HG02981 (cell line): ENCODE measurements around the gene TAF3.

Experiments used
- ATAC-seq: cut with Tn5 transposase; IDR thresholded peaks from one replicate; pipeline ENCODE4 v1.9.1; 2021; ENCODE audit warnings: mild to moderate bottlenecking, moderate library complexity; ENCODE audit not compliant: unreplicated experiment

TAF3 gene

DNA sequence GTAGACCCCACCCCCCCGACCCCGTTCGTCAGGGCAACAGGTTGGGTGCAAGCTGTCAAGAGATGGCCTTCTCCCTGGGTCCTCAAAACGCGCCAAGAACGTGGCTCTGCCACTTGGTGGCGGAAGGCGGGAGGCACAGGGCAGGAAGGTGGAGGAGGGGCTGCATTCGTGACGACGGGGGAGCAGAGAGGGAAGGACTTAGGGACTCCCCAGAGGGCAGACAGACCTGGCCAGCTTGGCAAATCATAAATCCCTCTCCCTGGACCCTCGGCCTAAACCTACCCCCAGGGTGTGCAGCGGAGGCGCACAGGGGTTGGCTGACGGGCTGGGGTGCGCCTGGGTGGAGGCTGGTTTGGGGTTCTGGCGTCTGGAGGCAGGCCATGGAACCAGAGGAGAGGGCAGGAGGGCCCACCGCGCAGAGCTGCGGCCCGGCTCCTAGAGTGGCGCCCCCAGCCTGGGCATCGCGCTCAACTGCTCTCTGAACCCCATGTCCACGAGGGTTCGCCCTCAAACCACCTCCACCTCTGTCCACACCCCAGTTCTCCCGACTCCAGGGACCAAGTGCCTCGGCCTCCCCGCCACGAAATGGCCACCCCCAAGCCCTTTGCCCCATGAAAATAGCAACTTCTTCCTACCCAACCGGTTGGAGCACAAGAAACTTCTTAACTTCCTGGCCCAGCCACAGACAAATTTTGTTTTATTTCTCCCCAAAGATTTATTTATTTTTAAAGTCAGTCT lies 225.4 kb downstream of the TAF3 start:
- ATAC-seq: no peak

DNA sequence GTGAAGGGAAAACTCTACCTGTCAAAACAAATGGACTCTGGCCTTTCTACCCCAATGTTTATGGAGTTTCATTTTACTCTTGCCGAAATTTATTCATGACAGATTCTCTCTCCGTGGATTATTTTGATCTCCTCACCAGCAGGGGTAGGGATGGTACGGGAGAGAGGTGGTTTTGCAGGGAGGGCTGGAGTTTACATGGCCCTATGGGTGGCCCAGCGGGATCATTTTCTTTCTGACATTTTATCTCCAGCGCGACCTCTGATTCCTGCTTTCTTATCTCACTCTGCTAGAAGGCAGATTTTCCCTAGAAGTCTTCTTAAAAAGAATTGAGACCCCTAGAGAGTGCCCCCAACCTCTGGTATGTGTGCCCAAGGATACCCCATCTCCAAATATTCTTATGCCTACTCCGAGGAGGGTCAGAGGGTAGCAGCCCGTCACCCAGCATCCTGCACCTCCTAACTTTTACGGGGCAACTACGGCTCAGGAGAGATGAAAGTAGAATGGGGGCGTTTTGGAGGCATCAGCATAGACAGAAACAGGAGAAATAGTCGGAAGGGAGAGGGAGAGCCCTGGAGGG lies 226.1 kb downstream of the TAF3 start:
- no peak for ATAC-seq

DNA sequence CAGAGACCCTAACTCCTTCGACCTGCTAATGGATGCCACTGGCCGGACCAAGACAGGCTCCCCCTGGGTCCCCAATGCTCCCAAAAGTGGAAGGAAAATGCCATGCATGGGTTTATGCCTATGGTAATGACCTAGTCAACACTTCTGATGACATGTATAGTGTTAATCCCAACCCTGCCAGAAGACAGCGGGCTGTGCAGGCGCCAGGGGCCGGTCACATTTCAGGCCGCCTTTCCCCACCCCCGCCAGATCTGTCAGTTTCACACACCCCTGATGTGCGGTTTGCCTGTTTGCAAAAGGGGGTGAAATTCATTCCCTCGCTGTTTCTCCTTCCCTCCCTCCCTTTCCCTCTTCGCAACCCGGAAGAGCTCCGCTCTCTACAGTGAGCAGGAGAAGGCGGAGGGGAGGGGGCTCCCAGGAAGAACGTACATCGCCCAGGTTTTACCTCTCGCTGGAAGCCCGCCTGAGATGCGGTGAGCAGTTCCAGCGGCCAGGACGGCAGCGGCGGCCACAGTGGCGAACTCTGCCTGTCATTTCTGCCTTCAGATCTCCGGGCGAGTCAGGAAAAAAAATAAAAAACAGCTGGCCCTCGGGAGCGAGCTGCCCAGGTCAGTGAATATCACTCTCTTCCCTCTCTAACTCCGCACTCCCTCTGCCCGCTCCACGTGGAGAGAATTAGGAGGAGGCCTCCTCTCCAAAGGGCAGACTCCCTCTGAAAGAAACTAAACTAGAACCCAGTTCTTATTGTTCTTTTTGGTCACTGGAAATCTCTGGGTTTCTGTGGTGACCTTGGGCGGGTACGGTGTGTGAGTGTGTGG lies 226.8 kb downstream of the TAF3 start:
- no peak for ATAC-seq

DNA sequence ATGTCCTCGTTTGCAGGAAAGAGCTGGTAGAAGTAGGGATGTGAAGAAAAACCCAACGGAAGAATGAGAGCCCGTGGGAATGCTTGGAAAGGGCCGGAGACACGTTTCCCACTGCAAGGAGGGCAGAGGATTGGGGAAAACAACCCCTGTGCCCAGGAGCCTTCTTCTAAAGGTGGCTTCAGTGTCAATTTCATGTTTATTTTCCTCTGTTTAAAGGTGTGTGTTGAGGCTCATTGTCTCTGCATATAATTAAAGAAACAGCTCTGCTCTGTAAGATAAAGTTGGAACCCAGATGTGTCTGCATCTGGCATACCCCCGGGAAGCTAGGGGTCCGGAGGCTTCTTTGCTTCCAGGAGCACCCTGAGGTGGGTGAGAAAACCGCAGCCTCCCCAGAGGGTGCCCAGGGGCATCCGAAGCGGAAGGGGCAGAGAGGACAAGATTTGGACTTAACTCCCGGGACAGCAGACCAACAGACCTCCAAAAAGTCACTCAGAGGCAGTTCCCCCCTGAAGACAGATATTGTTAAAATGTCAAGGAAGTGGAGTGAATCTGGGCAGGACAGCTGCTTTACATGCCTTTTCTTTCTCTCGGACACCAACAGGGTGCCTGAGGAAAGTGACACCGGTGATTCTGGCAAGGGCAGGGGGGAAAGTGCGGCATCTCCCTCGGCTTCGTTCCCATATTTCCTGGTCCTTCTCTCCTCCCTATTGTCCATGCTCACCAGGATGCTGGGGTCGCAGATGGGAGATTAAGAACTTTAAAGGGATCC lies 227.6 kb downstream of the TAF3 start:
- no peak for ATAC-seq

DNA sequence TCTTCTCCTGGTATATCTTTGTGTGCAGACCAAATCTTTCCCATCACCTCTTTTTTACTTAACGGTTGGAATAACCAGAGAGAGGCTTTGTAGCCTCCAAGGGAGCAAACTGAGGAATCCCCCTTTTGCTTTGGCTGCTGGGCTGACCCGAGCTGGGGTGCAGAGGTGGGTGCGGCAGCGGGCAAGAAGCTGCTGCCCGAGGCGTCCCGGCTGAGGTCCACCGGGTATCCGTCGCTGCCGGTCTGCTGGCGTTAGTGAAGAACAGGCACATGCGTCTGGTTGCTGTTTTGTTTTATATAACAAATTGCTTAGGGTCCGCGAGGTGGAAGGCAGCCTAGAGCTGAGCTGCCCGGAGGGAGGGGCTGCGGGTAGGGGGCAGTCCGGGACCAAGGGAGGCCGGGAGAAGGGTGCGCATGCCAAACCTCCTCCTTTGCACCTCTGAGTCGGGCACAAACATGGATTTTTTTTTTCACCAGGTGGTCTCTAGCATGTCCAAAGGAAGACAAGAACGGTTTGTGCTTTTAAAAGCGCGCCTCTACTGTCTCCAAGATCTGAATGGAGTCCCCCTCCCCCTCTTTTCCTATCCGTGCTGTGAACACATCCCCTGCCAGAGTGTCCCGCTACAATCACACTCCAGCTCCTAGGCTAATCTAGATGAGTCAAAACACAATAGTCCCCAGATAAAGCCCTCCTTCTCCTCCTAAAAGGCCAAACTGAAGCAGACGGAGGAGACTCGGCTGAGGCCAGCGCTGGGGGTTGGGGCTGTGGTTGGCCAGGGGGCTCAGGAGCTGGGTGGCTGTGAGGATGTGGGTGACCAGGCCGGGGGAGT lies 229.4 kb downstream of the TAF3 start:
- no peak for ATAC-seq

DNA sequence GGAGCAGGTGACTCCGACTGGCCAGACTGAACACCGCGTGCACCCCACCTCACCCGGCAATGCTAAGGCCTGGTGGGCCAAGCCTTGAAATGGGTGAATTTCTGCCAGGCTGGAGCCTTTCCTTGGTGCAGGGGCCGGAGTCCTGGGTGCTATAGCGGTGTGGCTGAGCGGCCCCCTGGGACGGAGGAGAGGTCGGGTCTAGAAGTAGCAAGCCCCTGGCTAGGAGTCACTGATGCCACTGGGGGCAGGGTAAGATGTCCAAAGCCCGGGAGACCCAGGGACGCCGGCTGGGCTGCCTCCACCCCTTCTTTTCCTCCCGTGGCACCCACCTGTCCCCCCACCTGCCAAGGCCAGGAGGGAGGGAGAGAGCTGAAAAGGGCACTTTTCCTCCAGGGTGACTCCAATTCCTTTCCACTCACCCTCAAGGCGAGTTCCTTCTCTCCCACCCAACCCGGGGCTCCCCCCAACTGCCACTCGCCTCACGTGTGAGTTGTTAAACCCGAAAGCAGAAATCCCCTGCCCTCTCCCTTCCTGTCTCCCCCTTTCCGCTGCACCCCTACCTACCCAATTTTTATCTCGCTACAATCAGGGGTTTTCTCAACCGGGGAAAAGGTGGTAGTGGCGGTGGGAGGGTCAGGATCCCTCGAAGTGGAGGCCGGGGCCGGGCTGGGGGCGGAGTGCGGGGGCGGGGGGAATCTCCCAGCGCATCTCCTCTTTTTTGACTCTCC lies 230.1 kb downstream of the TAF3 start:
- no peak for ATAC-seq

DNA sequence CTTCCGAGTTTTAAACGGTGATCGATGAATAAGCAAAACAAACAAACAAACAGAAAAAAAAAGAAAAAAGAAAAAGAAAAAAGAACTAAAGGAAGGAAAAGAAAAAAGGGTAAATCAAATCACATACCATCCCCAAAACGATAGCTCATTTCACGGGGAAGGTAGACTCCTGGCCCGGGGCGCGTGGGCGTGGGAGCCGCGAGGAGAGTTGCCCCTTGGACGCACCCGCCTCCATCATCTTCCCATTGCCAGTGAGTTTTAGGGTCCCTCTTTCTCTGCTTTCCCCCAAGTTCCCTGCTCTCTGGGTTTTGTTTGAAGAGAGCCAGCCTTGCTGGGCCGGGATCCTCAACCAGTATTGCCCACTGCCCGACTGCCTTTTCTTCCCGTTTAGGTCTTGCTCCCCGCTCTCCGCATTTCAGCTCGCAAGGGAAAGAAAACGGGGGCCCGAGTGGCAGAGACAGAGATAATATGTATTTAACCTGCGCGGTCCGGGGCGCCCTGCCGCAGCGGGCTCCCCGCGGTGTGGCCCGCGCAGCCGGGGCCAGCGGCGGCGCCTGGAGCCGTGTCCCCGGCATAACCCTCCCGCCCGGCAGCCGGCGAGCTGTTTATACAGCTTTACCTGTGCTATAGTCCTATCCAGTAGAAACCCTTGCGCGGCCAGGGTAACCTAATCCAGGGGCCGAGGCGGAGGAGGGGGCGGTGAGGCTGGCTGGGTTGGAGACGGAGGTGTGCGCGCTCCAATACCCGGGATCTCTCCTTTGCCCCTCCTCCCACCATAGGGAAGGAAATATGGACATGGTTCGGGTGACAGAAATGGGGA lies 230.9 kb downstream of the TAF3 start:
- no peak for ATAC-seq

DNA sequence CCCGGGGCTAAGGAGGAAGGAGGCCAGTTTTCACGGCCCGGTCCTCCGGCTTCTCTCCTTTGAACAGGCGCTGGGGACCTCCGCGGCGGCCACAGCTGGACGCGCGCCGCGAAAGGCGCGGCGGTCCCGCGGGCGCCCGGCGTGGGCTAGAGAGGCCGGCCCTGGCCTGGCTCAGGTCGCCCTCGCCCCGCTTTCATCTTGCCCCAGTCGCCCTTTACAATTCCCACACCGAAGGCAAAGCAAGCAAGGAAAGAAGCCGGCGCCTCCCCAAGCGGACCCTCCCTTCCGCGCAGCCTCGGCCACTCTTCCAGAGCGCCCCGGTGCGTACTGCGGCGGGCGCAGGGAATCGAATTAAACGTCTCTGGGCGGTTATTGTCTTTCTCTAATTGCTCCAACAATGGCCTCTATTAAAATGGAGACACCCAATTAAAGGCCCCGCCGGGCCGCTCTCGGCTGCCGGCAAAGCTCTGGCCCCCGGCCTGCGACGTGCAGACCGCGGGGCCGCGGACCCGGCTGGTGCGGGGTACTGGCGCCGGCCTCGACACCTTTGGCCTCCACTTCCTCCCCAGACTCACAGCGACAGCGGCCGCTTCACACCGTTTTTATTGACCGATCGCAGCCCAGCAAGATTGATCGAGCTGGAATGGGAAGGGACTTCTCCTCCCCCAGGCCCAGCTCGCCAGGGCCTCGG lies 231.7 kb downstream of the TAF3 start:
- ATAC-seq: no peak

DNA sequence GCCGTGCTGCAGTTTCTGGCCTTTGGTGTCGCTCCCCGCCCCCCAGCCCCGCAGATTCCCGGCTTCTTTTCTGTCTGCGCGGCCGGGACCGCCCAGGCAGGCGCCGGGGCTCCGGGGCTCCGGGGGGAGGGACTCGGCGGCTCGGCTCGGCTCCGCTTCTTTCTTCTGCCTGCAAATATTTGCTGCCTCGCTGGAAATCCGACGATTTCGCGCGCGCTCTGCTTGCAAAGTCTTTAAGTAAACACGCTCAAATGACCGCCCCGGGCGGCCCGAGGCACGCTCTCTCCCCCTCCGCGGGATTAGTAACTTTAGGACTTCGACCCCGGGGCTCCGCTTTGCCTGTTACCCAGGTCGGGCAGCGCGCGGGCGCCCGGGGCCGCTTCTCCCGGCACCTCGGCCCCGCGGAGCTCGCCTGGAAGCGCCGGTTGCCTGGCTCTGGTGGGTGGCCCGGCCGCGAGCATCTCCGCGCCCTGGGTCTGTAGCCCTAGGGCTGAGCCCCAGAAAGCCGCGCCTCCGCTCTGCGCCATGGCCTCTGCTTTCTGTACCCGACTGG lies 232.3 kb downstream of the TAF3 start:
- ATAC-seq: no peak

DNA sequence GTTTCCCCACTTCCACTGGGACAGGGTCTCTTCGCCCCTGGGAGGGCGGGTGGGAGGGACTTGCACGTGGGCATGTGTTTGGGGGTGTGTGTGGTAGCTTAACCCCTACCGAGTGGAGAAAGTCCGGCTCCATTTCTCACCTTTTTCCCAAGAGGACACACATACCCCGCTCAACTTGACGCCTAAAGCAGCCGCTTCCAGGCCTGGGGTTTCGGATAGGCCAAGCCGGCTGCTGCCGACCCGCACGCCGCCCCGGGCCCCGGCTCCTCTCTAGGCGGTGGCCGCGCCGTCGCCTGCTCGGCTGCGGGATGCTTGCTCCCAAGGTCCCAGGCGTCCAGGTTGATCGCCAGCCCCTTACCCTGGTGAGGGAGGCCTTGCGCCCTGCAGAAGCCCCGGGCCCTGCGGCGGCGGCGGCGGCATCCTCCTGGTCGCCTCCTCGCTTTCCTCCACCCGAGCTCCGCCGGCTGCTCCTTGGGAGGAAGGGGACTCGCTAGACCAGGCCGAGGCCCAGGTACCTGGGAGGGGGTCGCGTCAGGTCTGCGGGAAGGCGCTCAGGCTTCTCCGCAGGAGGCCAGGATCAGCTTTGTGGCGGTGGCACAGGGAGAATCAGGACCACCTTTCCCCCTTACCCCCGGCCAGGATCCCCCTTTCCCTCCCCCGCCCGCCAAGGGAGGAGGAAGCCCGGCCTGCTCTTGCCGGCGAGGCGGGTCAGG lies 233.0 kb downstream of the TAF3 start:
- ATAC-seq: no peak

DNA sequence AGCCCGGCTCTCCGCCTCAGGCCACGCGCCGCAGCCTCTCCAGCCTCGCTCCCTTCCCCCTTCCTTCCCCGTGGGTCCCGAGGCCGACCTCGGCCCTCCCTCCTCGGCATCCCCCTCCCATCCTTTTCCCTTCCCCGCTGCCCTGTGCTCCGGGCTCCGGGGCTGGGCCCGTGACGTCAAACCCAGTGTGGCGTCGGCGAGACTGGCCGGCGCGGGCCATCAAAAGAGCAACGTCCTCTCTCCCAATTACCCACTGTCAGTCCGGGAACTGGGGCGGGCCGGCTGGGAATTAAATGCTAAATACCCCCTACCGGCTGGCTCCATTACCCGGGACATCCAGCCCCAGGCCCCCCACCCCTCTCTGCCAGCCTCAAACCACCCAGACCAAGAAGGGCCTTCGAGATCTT lies 233.5 kb downstream of the TAF3 start:
- no peak for ATAC-seq

DNA sequence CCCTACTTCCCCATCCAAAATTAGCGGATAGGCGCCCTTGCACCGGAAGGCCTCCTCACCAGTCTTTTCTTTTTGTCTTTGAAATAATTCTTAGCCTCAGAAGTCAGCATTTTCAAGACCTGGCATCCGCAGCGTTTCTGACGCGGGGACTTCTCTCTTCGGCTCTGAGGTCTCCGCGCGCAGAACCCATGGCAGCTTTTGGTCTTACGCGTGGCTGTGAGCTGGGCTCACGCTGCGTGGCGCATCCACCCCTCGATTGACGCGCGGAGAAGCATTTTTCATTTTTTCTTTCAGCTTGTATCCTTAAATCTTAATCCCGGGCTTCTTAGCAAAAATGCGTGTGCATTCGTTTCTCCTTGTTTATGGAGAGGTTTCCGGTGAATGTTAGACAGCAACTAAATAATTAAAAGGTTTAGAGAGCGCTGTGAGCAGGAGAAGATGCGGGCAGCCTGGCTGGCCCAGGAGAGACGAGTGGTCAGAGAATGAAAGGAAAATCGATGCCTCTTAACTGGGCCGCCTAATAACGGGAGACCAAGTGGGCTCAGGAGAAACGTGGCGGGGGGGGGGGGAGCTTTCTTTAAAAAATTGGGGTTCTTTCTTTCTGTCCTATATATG lies 234.1 kb downstream of the TAF3 start:
- ATAC-seq: no peak

DNA sequence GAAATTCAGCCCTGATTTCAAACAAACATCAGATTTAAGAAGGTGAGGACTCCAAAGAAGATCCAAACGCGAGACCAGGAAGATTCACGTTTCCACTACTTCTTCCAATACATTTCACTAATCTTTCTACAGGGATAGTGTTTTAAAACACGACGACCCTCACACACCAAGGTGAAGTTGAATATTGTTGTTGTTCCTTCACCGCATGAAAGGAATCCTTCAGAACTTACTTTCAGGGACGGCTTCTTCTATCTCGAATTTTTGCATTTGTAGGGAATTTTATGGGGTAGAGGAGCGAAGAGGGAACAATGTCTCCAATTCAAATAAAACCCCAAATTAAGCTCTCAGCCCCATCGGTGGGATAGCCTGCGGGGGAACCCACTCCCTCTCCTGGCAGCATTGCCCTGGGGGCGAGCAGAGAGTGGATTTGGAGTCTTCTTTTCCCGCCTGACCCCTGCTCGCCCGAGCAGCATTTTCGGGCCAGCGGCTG lies 234.7 kb downstream of the TAF3 start:
- no peak for ATAC-seq

DNA sequence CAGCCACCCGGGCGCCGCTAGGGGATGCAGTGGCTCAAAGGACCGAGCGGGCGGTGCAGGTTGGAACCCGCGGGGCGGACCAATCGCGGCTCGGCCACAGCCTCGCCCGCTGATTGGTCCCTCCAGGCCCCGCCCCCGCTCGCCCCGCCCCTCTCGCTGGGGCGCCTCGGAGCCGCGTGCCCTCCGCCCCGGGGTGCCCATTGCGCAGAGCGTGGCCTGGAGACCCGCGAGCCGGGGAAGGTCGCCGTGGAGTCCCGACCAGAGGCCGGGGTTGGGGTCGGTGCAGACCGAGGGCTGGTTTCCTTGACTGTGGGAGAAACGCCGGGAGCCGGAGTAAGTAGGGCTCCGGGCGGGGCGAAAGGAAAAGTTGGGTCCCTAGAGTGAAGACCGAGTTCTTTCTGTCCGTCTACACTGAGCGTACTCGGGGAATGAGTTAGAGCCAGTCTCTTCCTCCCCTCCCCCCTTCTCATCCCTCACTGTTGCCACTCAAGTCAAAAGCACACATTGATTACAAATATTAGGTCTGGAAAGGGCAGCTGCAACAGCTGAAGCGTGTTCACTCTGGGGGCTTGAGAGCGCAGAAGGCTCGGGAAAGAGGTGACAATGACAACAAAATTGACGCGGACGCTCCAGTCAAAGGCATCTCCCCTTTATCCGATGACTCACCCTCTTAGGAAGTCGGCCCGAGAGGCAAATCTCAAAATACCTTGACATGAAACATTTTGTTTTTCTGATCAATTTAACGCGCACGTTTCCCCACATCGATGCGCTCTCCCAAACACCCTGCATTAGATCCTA lies 235.3 kb downstream of the TAF3 start:
- ATAC-seq: peak; percentile 71

DNA sequence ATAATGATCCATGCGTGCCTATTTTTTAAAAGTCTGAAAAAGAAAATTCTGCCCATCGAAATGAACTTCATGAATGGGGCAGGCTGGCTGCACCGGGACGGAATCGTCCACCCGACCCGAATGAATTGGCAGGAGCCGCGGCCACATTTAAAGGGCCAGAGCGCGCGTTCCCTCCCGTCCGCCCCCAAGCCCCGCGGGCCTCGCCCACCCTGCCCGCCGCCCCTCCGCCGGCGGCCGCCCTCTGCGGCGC lies 235.9 kb downstream of the TAF3 start:
- peak; percentile 2 for ATAC-seq
